ENCODE results near the gene ACTN3.

Gene ACTN3

DNA sequence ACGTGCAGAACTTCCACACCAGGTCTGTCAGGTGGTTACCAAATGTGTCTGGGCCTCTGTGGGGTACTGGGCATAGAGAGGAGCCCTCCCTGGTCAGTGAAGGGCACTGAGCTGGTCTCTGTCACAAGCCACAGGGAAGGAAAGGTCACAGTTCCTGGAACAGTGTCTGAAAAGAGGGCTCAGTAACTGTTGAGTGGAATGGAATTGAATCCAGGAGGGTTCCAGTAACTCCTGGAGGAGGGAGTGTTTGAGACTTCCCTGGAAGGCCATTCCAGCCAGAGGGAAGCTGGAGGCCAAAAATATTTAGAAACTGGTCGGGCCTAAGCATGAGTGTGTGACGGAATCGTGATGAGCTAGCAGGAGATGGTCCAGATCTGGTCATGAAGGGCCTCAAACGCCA lies 7.9 kb downstream of the ACTN3 start:
- Mint-ChIP-seq H3K27ac (no peak overlapping the region), H3K4me3 (no peak overlapping the region), H3K36me3 (no peaks in the 10 kb centered on the region), H3K4me1 (no peaks in the 10 kb centered on the region), H3K9me3 (no peaks in the 10 kb centered on the region)
- ATAC-seq: no peak
- no peak for DNase-seq (ENCODE audit: low spot score in 2 of 2)

DNA sequence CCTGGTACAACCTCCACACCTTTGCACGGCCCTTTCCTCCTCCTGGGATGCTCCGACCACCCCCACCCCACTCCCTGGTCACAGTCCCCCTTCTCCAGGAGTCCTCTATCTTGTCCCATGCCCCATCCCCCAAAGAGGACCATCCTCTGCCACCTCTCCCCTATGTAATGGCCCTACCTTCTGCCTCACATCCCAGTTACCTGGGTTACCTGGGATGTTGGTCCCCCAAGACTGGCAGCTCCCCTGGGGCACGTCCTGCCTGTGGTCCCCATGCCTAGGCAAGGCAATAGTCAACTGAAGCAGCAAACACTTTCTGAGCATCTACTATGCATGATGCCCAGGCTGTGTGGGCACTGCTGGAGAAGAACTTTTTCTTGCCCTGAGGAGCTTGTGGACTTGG lies 8.7 kb downstream of the ACTN3 start:
- Mint-ChIP-seq H3K4me3 (no peak overlapping the region), H3K4me1 (no peaks in the 10 kb centered on the region), H3K27ac (no peak overlapping the region), H3K36me3 (no peaks in the 10 kb centered on the region), H3K9me3 (no peaks in the 10 kb centered on the region)
- no peak for ATAC-seq
- no peak for DNase-seq (ENCODE audit: low spot score in 2 of 2)

DNA sequence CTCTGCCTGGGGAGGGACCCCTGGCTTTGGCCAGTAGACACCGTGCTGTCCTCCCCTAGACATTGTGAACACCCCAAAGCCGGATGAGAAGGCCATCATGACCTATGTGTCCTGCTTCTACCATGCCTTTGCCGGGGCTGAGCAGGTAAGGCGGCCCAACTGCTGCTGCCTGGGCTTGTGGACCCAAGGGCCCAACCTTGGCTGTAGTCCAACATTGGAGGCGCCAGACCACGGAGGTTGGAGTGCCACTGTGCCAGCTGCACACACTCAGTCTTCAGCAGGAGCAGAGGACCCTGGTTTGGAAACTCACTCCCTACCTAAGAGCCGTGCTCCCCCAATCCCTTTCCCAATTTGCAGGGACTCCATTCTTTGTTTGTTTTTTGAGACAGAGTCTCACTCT lies 9.4 kb downstream of the ACTN3 start:
- H3K27ac Mint-ChIP-seq: no peak overlapping the region
- no peak overlapping the region for H3K4me3 Mint-ChIP-seq
- DNase-seq (ENCODE audit: low spot score in 2 of 2) (no peak), ATAC-seq (no peak)
- H3K4me1 Mint-ChIP-seq: no peaks in the 10 kb centered on the region
- no peaks in the 10 kb centered on the region for H3K36me3 Mint-ChIP-seq
- no peaks in the 10 kb centered on the region for H3K9me3 Mint-ChIP-seq

DNA sequence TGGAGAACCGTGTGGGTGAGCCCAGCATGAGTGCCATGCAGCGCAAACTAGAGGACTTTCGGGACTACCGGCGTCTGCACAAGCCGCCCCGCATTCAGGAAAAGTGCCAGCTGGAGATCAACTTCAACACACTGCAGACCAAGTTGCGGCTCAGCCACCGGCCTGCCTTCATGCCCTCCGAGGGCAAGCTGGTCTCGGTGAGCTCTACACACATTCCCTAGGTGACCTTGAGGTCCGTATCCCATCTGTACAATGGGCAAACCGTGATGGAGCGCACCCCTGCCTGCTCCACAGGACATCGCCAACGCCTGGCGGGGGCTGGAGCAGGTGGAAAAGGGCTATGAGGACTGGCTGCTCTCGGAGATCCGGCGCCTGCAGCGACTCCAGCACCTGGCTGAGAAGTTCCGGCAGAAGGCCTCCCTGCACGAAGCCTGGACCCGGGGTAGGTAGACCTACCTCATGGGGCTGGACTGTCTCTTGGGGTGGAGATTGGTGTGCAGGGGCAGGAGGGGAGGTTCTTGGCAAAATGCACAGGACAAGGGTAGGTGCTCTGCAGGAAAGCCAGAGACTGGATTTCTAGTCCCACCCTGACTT lies 11.1 kb downstream of the ACTN3 start:
- Mint-ChIP-seq H3K4me3 (no peak overlapping the region), H3K4me1 (no peaks in the 10 kb centered on the region), H3K27ac (peak overlapping the region; percentile 62), H3K9me3 (no peaks in the 10 kb centered on the region), H3K36me3 (no peaks in the 10 kb centered on the region)
- ATAC-seq: no peak
- DNase-seq (ENCODE audit: low spot score in 2 of 2): no peak

DNA sequence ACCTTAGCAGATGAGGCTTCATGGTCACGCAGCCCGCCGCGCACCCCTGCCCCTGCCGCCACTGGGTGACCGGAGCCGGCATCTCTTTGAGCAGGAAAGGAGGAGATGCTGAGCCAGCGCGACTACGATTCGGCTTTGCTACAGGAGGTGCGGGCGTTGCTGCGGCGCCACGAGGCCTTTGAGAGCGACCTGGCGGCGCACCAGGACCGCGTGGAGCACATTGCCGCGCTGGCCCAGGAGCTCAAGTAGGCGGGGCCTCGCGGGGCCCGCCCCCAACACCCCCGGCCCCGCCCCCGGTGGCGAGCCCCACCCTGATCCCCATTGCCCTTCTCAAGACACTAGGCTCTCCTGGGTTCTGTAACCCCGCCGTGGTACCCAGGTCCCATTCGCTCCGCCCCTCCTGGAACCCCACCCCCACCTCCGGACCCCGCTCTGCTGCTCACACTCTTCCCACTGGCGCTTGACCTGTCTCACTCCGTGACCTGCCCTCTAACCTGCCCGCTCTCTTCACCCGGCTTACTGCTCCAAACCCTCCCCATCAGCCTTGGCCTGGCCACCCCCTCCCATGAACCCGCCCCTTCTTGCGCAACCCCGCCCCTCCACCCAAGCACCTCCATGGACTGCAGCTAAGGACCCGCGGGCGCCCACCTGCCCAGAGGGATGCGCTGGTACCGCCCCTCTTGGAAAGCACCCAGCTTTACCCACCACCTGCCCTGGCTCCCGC lies 12.6 kb downstream of the ACTN3 start:
- Mint-ChIP-seq H3K9me3 (no peaks in the 10 kb centered on the region), H3K36me3 (no peaks in the 10 kb centered on the region), H3K4me3 (peak overlapping the region; percentile 8), H3K27ac (no peak overlapping the region), H3K4me1 (no peaks in the 10 kb centered on the region)
- ATAC-seq (peak; percentile 42), DNase-seq (ENCODE audit: low spot score in 2 of 2) (no peak)

DNA sequence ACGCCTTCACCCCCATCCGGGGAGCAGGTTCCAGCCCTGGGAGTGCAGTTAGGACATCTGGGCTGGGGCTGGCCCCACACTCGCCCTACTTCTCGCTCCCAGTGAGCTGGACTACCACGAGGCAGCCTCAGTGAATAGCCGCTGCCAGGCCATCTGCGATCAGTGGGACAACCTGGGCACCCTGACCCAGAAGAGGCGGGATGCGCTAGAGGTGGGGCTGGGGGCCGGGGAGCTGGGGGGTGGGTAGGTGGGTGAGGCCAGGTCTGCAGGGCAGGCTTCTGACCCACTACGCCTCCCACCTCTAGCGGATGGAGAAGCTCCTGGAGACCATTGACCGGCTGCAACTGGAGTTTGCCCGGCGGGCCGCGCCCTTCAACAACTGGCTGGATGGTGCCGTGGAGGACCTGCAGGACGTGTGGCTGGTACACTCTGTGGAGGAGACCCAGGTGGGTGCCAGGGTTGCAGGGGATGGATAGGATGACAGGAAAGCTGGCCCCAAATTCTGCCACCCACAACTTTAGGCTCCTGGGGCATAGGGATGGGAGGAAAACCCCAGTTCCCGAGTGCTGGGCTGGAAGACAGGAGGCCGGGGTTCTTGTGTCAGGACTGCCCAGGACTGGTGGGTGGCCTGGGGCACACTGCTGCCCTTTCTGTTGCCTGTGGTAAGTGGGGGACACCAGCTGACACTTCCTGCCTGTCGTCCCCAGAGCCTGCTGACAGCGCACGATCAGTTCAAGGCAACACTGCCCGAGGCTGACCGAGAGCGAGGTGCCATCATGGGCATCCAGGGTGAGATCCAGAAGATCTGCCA lies 13.4 kb downstream of the ACTN3 start:
- H3K27ac Mint-ChIP-seq: no peak overlapping the region
- ATAC-seq: no peak
- no peaks in the 10 kb centered on the region for H3K4me1 Mint-ChIP-seq
- H3K4me3 Mint-ChIP-seq: no peak overlapping the region
- no peak for DNase-seq (ENCODE audit: low spot score in 2 of 2)
- no peaks in the 10 kb centered on the region for H3K36me3 Mint-ChIP-seq
- no peaks in the 10 kb centered on the region for H3K9me3 Mint-ChIP-seq

DNA sequence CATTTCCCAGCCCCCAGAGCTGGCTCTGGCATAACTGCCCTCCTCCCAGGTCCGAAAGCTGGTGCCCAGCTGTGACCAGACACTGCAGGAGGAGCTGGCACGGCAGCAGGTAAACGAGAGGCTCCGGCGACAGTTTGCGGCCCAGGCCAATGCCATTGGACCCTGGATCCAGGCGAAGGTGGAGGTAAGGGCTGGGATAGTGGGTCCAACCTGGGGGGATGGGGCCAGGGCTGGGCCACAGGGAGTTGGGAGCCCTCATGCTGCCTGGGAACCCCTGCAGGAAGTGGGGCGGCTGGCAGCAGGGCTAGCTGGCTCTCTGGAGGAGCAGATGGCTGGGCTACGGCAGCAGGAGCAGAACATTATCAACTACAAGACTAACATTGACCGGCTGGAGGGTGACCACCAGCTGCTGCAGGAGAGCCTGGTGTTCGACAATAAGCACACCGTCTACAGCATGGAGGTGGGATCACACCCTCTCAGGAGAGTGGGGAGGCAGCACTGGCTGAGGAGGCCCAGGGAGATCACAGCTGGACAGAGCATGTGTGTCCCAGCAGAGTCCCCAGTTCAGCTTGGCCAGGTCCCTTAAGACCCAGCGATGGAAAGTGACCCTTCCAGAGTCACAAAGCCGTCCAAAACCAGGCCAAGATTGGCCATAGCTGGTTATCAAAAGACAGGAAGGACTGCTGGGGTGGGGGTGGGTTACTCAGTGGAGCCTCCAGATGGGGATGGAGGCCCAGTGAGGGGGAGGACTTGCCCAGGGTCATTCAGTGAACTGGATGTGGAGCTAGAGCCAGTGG lies 14.7 kb downstream of the ACTN3 start:
- H3K9me3 Mint-ChIP-seq: no peaks in the 10 kb centered on the region
- H3K36me3 Mint-ChIP-seq: no peaks in the 10 kb centered on the region
- peak overlapping the region; percentile 74 for H3K27ac Mint-ChIP-seq
- H3K4me3 Mint-ChIP-seq: no peak overlapping the region
- ATAC-seq (no peak), DNase-seq (ENCODE audit: low spot score in 2 of 2) (no peak)
- H3K4me1 Mint-ChIP-seq: no peaks in the 10 kb centered on the region

DNA sequence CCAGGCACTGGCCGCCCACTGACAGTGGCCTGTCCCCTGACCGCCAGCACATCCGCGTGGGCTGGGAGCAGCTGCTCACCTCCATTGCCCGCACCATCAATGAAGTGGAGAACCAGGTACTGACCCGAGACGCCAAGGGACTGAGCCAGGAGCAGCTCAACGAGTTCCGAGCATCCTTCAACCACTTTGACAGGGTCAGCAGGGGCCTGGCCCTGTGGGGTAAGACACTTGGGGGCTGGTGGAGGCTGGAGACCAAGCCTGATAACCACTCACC lies 15.2 kb downstream of the ACTN3 start:
- Mint-ChIP-seq H3K27ac (no peak overlapping the region), H3K4me1 (no peaks in the 10 kb centered on the region), H3K4me3 (no peak overlapping the region), H3K36me3 (no peaks in the 10 kb centered on the region), H3K9me3 (no peaks in the 10 kb centered on the region)
- no peak for DNase-seq (ENCODE audit: low spot score in 2 of 2)
- ATAC-seq: no peak

DNA sequence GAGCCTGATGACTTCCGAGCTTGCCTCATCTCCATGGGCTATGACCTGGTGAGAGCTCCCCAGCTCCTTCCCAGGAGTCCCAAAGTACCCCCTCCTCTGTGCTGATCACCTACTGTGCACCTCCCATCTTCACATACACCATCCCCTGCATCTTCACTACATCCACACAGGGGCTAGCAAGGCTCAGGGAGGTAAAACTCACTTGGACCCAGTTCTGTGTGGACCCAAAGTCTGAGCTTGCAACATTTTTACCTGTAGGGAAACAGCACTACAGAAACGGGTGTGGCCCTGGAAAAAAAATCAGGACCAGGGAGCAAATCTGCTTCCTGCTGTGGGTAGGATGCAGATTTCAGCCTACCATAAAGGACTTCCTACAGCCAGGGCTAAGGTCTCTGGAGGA lies 15.6 kb downstream of the ACTN3 start:
- Mint-ChIP-seq H3K36me3 (no peaks in the 10 kb centered on the region), H3K9me3 (no peaks in the 10 kb centered on the region), H3K4me1 (no peaks in the 10 kb centered on the region), H3K4me3 (no peak overlapping the region), H3K27ac (no peak overlapping the region)
- DNase-seq (ENCODE audit: low spot score in 2 of 2) (no peak), ATAC-seq (no peak)

DNA sequence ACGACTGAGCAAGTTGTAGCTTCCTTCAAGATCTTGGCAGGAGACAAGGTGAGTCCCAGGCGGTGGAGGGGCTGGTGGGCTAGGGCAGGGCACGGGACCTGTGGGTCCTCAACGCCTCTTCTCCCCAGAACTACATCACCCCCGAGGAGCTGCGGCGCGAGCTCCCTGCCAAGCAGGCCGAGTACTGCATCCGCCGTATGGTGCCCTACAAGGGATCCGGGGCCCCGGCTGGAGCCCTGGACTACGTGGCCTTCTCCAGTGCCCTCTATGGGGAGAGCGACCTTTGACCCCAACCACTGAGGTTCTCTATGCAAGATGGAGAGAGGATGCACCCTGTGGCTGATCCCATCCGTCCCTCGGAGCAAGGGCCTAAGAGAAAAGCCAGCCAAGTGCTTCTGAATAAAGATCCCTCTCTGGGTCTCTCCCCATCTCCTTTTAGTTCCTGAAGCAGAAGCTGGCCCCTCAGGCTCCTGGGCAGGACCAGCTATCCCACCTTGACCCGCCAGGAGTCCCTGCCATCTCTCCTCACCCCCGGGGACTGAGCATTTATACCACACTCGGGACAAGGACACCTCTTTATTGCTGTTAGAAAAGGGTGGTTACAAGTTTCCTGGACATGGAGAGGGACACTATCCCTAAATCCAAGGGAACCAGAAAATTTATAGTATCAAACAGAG lies 16.3 kb downstream of the ACTN3 start:
- Mint-ChIP-seq H3K36me3 (no peaks in the 10 kb centered on the region), H3K4me3 (no peak overlapping the region), H3K9me3 (no peaks in the 10 kb centered on the region), H3K4me1 (no peaks in the 10 kb centered on the region), H3K27ac (no peak overlapping the region)
- DNase-seq (ENCODE audit: low spot score in 2 of 2) (no peak), ATAC-seq (no peak)

DNA sequence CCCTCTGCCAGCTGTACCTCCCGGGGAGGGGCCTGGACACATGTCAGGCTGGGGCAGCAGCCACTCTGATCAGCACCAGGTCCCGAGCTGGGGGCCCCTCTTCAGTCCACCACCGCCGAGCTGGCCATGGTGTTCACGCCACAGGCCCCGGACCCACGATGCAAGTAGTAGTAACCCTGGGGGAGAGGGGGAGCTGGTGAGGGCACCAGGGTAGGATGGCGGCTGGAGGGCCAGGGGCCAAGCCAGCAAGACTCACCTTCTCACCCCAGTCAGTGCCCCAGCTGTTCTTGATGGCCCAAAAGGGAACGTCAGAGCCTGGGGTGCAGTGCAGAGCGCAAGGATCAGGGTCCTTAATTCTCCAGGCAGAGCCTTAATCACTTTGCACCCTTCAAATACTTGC lies 17.1 kb downstream of the ACTN3 start:
- Mint-ChIP-seq H3K9me3 (no peaks in the 10 kb centered on the region), H3K4me1 (peaks cover 5% of the 10 kb centered on the region), H3K4me3 (no peak overlapping the region), H3K36me3 (no peaks in the 10 kb centered on the region), H3K27ac (no peak overlapping the region)
- ATAC-seq (no peak), DNase-seq (ENCODE audit: low spot score in 2 of 2) (no peak)

DNA sequence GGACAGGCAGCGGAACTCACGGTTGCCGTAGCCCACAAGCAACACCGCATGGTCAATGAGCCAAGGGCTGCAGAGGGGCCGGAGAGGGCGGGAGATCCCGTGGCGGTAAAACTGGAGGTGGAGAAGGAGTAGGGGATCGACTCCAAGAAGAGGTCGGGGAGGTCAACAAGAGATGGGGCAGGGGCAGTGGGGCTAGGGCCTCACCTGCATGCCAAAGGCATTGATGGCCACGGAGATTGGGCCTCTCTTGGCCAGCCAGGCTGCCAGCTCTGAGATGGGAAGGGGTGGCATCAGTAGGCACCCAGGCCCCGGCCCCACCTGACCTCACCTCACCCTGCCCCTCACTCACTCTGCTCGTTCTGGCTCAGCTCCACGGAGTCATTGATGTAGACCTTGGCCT lies 17.8 kb downstream of the ACTN3 start:
- H3K27ac Mint-ChIP-seq: no peak overlapping the region
- H3K9me3 Mint-ChIP-seq: no peaks in the 10 kb centered on the region
- DNase-seq (ENCODE audit: low spot score in 2 of 2): no peak
- ATAC-seq: no peak
- peaks cover 5% of the 10 kb centered on the region for H3K4me1 Mint-ChIP-seq
- no peak overlapping the region for H3K4me3 Mint-ChIP-seq
- no peaks in the 10 kb centered on the region for H3K36me3 Mint-ChIP-seq

DNA sequence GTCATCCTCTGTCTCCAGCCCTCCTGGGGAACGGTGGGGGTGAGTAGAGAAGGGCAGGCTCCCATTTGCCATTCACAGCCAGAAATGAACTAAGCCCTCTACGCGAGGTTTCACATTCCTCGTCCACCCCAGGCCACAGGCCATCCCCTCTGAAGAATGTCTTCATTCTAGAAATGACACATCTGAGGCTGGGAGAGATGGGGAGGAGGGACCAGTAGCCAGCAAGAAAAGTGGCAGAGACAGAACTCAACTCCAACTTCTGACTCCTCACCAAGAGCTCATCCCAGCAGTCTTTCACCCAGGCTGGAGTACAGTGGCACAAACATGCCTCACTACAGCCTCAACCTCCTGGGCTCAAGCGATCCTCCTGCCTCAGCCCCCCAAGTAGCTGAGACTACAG lies 18.3 kb downstream of the ACTN3 start:
- Mint-ChIP-seq H3K27ac (no peak overlapping the region), H3K4me1 (peaks cover 5% of the 10 kb centered on the region), H3K36me3 (no peaks in the 10 kb centered on the region), H3K9me3 (no peaks in the 10 kb centered on the region), H3K4me3 (no peak overlapping the region)
- no peak for ATAC-seq
- DNase-seq (ENCODE audit: low spot score in 2 of 2): no peak

DNA sequence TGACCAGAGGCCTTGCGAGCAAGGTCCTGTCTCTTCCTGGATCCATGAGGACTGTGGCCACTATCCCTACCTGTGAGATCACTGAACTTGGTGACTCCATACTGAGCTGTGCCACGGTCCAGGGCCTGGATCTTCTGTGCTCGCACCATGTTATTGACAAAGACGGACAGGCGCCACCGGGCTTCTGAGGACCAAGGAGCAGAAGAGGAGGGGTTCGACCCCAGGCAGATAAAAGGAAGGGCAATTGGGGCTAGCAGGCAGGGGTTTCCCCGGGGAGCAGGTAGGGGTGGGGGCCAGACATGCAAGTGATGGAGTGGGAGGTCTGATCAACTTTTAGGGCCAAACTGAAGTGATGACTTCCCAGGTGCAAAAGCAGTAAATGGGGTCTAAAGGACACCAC lies 19.5 kb downstream of the ACTN3 start:
- Mint-ChIP-seq H3K4me1 (peaks cover 5% of the 10 kb centered on the region), H3K9me3 (no peaks in the 10 kb centered on the region), H3K4me3 (no peak overlapping the region), H3K27ac (peak overlapping the region; percentile 17), H3K36me3 (no peaks in the 10 kb centered on the region)
- ATAC-seq: no peak
- DNase-seq (ENCODE audit: low spot score in 2 of 2): no peak

DNA sequence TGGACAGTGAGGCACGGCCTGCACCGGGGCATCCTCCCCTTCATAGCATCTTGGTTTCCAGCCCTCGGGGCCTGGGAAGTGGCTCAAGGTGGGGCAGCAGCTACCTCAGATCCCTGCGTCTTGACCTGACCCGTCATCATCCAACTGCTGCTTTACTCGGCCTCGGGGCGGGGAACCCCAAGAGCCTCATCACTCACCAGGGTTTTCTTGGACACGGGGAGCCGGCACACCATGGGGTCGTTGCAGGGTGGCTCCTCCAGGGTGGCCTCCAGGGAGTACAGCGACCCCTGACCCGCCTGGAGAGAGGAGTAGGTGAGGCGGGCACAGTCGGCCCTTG lies 21.1 kb downstream of the ACTN3 start:
- no peak for DNase-seq (ENCODE audit: low spot score in 2 of 2)
- ATAC-seq: peak; percentile 3
- Mint-ChIP-seq H3K4me3 (peak overlapping the region; percentile 67), H3K27ac (no peak overlapping the region), H3K36me3 (no peaks in the 10 kb centered on the region), H3K4me1 (peaks cover 5% of the 10 kb centered on the region), H3K9me3 (no peaks in the 10 kb centered on the region)
